Daoy (cell line): ENCODE data around the gene FBXO47. TPM values are rescaled to one million over a fixed set of nuclear protein-coding genes. Genes with fewer than 3 reads are reported as not detected.

Experiments
- DNase-seq: peaks from one replicate; pipeline ENCODE4 v3.0.0-alpha.2; 2015; ENCODE audit warnings: low read depth
- total RNA-seq: library from RNA; depleted of rRNA; stranded (reverse); fragments of >200 nt; shearing (Covaris generic); gene quantifications from 2 replicates; pipeline ENCODE4 v1.2.3, GENCODE V29; 2014

FBXO47 gene
- total RNA-seq, 1 experiment from 2014 or later, result not detected

DNA sequence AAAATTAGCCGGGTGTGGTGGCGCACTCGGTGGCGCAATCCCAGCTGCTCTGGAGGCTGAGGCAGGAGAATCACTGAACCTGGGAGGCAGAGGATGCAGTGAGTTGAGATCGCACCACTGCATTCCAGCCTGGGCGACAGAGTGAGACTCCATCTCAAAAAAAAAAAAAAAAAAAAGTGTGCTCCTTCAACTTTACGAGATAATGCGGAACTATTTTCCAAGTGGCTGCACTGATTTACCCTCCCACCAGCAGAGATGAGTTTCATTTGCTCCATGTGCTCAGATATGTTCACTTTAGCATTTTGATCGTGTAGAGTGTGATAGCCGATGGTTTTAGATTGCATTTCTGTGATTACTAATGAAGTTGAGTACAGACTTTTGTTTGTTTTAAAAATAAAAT lies 61.8 kb downstream of the FBXO47 start:
- DNase-seq, result no peak

GRCh38 chr17:38904892-38905291 lies 62.3 kb downstream of the FBXO47 start:
- DNase-seq, result no peak

GRCh38 chr17:38903404-38903803 lies 63.8 kb downstream of the FBXO47 start:
- DNase-seq, result no peak

DNA sequence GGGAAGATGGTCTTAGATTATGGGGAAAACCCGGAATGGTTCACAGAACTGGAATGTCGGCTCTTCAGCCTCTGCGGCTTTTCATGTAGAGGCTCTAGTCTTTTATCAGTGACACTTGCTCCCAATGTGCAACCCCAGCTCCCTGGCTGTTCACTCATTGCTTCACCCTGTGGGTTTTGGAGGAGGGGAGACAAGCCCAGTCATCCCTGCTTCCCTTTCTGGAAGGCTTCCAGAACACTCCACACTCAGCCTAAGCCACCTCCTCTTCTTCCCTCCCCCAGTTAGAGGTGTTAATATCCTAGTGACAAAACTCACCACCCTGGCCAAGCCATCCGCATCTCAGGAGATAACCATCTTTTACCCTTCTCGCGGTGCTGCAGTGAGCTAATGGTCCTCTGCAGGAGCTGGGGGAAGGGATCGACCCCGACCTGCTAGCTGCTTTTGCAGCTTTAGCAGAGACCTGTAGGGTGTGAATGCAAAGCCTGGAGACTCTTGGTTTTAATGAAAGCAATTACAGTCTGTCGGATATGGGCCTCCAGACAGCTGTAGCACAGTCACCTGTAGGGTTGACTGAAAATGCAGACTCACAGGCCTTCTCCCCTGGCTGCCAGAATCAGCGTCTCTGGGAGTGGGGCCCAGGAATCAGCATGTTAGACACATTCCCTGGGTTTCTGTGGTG lies 66.1 kb downstream of the FBXO47 start:
- DNase-seq, result peak; percentile 95

- no peak for DNase-seq
These were observed 67.8 kb downstream of the FBXO47 start for GRCh38 chr17:38899421-38899820.

GRCh38 chr17:38898812-38899348 lies 68.3 kb downstream of the FBXO47 start:
- DNase-seq, result peak; percentile 29

DNA sequence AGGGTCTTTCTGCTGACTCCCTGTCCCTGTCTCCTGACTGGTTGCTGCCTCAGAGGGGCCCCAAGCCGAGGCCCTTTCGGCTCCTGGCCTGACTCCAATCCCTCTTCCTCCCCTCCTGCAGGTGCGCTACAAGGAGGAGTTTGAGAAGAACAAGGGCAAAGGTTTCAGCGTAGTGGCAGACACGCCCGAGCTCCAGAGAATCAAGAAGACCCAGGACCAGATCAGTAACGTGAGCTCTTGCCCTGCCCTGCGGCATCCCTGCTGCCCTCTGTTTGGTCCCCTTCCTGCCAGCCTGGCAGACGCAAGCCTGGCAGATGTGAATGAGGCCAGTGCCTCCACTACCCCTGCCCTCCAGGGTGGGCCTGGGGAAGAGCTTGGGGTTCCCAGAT lies 68.9 kb downstream of the FBXO47 start:
- DNase-seq, result no peak

DNA sequence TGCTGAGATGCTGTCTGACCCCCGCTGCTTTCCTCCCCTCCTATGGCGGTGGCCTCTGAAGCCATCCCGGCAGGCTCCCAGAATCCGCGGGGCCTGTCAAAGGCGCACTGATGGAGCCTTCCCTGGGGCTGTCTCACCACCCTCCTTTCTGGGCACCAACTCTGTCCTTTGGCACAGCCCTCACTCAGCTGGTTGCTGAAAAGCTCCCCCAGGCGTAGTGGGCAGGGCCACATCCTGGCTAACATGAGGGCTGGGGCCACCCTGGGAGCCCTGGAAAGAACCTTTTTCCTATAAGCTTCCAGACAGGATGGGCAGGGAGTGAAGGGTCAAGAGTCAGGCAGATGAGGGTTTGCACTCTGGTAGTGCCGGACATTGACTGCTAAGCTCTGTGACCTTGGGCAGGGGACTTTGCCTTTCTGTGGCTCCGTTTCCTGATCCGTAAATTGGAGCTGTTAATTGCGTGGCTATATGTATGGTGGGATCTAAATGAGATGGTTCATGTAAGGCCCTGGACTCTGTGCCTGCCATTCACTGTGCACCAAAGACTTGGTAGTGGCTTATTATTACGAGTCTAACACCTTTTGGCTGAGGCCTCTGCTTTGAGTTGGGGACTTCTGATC lies 69.4 kb downstream of the FBXO47 start:
- no peak for DNase-seq

DNA sequence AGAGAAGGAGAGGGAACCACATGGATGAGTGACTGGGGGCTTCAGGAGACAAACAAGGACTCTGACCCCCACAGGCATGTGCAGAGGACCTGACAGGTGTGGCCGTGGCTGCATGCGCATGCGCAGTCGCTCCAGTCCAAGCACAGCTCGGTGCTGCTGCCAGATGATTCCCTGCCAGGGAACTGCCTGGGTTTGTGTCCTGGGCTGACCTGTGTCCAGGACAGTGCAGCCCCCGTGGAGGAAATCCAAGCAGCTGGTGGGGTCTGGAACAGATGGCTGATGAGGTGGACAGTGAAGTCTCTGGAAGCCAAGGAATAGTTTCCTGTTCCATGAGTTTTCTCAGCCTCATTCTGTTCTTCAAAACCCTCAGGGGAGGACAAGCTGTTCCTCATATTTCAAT lies 70.0 kb downstream of the FBXO47 start:
- DNase-seq, result no peak

- DNase-seq, result no peak
These were observed 70.8 kb downstream of the FBXO47 start for GRCh38 chr17:38896346-38896954.

DNA sequence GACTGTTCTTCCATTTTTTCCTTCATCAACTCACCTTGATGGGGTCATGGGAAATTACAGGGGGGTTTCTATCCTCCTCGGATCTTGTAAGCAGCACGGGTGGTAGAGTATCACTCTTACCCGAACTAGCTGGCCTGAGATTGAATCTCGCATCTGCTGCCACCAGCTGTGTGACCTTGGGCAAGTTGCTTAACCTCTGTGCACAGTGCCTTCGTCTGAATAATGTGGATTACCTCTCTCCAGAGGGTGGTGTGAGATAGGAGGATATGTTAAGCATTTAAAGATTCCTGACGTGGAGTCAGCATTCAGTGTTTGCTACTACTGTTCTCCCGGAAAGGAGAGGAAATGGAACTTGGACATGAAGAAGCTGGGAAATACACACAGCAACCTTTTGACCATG lies 72.9 kb downstream of the FBXO47 start:
- DNase-seq, result no peak

- no peak for DNase-seq
These were observed 73.6 kb downstream of the FBXO47 start for GRCh38 chr17:38893607-38894006.

DNA sequence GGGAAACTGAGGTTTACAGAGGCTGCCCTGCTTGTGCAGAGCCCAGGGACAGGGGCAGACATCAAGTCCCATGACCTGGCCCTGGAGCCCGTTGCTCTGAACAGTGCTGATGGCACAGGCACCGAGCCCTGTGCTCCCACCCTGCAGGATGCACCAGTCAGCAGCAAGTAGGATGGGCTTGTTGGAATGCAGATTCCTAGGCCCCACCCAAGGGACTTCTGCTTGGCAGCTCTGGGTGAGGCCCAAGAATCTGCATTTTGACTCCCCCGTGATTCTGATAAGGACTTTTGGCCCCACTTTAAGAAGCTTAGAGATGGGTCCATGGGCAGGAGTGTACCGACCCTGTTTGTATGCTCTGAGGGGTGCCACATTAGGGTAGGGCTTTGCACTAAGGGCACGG lies 74.1 kb downstream of the FBXO47 start:
- no peak for DNase-seq

DNA sequence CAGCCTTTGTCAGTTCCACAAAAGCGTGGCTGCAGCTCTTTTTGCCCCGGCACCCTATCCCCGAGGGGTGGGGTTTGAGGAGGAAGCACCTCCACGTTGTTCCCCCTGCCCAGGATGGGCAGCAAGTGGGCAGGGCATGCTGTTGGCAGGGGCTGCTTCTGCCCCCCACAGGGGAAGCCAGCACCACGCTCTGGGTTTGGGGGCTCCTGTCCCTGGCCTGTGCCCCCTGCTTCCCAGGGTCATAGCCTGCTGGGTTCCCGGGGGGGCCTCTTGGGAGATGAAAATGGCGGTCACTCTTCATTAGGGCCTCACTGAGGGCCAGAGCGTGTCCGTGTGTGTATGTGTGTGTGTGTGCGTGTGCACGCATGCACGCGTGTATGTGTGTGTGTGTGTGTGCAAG lies 74.6 kb downstream of the FBXO47 start:
- DNase-seq, result no peak

GRCh38 chr17:38892083-38892482 lies 75.1 kb downstream of the FBXO47 start:
- no peak for DNase-seq

GRCh38 chr17:38891441-38891840 lies 75.8 kb downstream of the FBXO47 start:
- no peak for DNase-seq

- no peak for DNase-seq
These were observed 76.8 kb downstream of the FBXO47 start for GRCh38 chr17:38890410-38890746.

GRCh38 chr17:38889745-38890409 lies 77.3 kb downstream of the FBXO47 start:
- no peak for DNase-seq

DNA sequence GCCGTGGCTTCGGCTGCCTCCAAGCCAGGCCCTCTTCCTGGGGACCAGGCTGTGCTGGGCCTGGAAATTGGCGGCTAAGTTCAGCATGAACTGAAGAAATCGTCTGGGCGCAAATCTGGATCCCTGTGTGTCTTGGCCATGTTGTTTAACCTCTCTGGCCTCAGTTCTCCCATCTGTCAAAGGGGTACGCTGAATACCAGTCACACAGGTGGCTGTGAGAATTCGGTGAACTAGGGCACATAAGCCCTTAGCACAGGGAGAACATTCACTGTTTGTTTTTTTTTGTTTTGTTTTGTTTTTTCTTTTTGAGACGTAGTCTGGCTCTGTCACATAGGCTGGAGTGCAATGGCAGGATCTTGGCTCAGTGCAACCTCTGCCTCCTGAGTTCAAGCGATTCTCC lies 78.4 kb downstream of the FBXO47 start:
- no peak for DNase-seq

- no peak for DNase-seq
These were observed 80.6 kb downstream of the FBXO47 start for GRCh38 chr17:38886643-38887010.
